Fibroblast of the aortic adventitia (primary cell): ENCODE measurements around the gene ZC3H12A. TPM values are rescaled to one million over a fixed set of nuclear protein-coding genes. Genes with fewer than 3 reads are reported as not detected.

Source experiments
- DNase-seq: peaks from one replicate; pipeline ENCODE4 v3.0.0-alpha.2; 2010; ENCODE audit warnings: low read depth
- H3K4me3 ChIP-seq: 2 replicates; pipeline ENCODE4 v1.5.1; 2011; ENCODE audit warnings: low read depth, mild to moderate bottlenecking, control low read depth, low read length, moderate library complexity
- small RNA-seq: library from RNA; depleted of rRNA; stranded (forward); fragments of <200 nt; gene quantifications from one replicate; pipeline ENCODE3, GENCODE V24; 2012
- total RNA-seq: library from RNA; depleted of rRNA; stranded (reverse); fragments of >200 nt; gene quantifications from 2 replicates; pipeline ENCODE4 v1.2.3, GENCODE V29; 2012; ENCODE audit warnings: low replicate concordance
- TF ChIP-seq, protein P1 (sequence below): IDR thresholded peaks from 2 replicates; pipeline ENCODE4 v1.5.1; 2011; ENCODE audit warnings: mild to moderate bottlenecking, low read length, control low read depth, inconsistent platforms; ENCODE audit not compliant: insufficient read depth

The ZC3H12A gene
- total RNA-seq, 1 donor: 5.3 TPM

DNA sequence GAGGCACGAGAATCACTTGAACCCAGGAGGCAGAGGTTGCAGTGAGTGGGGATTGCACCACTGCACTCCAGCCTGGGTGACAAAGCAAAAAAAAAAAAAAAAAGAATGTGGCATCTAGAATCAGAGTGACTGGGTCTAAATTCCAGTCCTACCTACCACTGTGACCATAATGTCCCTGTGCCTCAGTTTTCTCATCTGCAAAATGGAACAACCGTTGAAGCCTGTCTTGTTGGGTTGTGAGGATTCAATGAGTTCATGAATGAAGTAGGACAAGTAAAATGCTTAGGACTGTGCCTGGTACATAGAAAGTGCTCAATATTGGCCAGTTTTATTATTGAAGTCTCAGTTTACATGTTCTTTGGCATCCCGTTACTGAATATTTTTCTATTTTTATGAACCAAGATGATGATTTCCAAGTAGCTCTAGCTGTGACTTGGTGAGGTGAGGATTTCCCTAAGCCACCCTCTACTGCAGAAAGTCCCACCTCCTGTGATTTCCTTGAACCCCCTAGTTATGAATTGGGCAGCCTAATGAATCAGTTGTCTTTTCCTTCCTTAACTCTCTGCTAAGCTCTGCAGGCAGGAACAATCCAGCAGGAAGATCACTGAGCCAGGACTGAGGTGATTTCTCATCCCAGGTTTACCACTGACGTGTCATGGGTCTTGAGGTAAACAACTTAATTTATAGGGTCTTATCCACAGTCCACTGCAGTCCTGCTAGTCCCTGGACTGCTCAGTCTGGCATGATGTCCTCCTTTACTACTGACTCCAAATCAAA, 59.1 kb downstream of the ZC3H12A start:
- TF ChIP-seq, protein P1, sequence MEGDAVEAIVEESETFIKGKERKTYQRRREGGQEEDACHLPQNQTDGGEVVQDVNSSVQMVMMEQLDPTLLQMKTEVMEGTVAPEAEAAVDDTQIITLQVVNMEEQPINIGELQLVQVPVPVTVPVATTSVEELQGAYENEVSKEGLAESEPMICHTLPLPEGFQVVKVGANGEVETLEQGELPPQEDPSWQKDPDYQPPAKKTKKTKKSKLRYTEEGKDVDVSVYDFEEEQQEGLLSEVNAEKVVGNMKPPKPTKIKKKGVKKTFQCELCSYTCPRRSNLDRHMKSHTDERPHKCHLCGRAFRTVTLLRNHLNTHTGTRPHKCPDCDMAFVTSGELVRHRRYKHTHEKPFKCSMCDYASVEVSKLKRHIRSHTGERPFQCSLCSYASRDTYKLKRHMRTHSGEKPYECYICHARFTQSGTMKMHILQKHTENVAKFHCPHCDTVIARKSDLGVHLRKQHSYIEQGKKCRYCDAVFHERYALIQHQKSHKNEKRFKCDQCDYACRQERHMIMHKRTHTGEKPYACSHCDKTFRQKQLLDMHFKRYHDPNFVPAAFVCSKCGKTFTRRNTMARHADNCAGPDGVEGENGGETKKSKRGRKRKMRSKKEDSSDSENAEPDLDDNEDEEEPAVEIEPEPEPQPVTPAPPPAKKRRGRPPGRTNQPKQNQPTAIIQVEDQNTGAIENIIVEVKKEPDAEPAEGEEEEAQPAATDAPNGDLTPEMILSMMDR: no peak
- no peak overlapping the region for H3K4me3 ChIP-seq
- no peak for DNase-seq

Small RNA genes lying within 50 kb of the gene (small RNA-seq; reads per million reads assigned to genes)
- not detected for gene MIR5581

Other genes with a start within 250 kb of the ZC3H12A start
- 17.6 and 84.5 TPM in 2 replicates for gene MEAF6, start 40.2 kb downstream of the ZC3H12A start, total RNA-seq
- gene SNIP1, start 79.7 kb downstream of the ZC3H12A start, total RNA-seq: 12.9 and 23.5 TPM in 2 replicates
- 7.4 and 13.7 TPM in 2 replicates for gene DNALI1, start 82.4 kb downstream of the ZC3H12A start, total RNA-seq
- 72.7 and 75.5 TPM in 2 replicates for gene GNL2, start 121.4 kb downstream of the ZC3H12A start, total RNA-seq
- 0.49 TPM in 1 of 2 replicates, not detected in the other for gene RSPO1, start 160.3 kb downstream of the ZC3H12A start, total RNA-seq
- gene CDCA8, start 217.9 kb downstream of the ZC3H12A start, total RNA-seq: 0.25 and 12.8 TPM in 2 replicates